ENCODE results near the gene CNPY4. TPM values are rescaled to one million over a fixed set of nuclear protein-coding genes. Genes with fewer than 3 reads are reported as not detected.

The CNPY4 gene
- total RNA-seq, 2 experiments from 2014 or later = 22.5 to 25.6 TPM

DNA sequence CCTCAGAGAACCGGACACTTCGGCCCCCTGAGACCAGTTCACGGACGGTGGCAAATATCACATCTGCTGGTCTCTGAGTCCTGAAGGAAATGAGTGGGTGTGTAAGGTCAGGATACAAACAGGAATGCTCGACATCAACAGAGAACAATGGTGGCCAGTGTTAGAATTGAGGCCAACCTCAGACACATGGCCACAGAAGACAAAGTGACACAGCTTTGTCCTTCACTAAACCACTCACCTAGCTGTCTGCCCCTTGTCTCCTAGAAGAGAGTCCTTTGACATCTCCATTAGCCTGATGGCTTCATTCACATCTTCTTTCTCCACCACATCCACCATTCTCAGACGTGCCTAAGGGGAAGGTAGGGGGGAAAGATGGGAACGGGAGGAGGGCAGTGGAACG, 26.4 kb upstream of the CNPY4 start:
- H3K4me3 ChIP-seq (ENCODE audit: low read length) = no peak overlapping the region
- H3K4me1 ChIP-seq (ENCODE audit: insufficient read depth, low read length) = peaks cover 22% of the 10 kb centered on the region
- TF ChIP-seq, protein P1, sequence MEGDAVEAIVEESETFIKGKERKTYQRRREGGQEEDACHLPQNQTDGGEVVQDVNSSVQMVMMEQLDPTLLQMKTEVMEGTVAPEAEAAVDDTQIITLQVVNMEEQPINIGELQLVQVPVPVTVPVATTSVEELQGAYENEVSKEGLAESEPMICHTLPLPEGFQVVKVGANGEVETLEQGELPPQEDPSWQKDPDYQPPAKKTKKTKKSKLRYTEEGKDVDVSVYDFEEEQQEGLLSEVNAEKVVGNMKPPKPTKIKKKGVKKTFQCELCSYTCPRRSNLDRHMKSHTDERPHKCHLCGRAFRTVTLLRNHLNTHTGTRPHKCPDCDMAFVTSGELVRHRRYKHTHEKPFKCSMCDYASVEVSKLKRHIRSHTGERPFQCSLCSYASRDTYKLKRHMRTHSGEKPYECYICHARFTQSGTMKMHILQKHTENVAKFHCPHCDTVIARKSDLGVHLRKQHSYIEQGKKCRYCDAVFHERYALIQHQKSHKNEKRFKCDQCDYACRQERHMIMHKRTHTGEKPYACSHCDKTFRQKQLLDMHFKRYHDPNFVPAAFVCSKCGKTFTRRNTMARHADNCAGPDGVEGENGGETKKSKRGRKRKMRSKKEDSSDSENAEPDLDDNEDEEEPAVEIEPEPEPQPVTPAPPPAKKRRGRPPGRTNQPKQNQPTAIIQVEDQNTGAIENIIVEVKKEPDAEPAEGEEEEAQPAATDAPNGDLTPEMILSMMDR (IDR thresholded peaks at IDR 0.05) = no peak
- peaks cover 87% of the 10 kb centered on the region for H3K36me3 Mint-ChIP-seq (ENCODE audit: low read depth)
- H3K27ac ChIP-seq (ENCODE audit: low read depth in 1 of 2, low read length in 2 of 2) = no peak overlapping the region
- no peaks in the 10 kb centered on the region for H3K27me3 ChIP-seq (ENCODE audit: control insufficient read depth in 1 of 2, insufficient read depth in 2 of 2, low read length in 2 of 2)
- H3K27ac Mint-ChIP-seq = no peak overlapping the region
- H3K36me3 ChIP-seq (ENCODE audit: insufficient read depth, low read length) = peaks cover 77% of the 10 kb centered on the region
- ATAC-seq (ENCODE audit: poor library complexity) (no peak), DNase-seq (no peak)
- intact Hi-C loops (cut with DNase I, micrococcal nuclease) = no loop called here
- H3K27me3 Mint-ChIP-seq = no peaks in the 10 kb centered on the region
- H3K9me3 ChIP-seq (ENCODE audit: control insufficient read depth in 1 of 2, insufficient read depth in 1 of 2, low read length in 2 of 2) = no peaks in the 10 kb centered on the region
- POLR2A ChIA-PET = interaction anchor here (1.8 kb wide), 1 partner anchor 8 kb away, joined by 6 read pairs; the partner anchor contains the start of genes AP4M1 and MCM7
- CTCF ChIA-PET = no interaction called here
- peaks cover 35% of the 10 kb centered on the region for H3K4me1 Mint-ChIP-seq (ENCODE audit: low read depth)
- no peaks in the 10 kb centered on the region for H3K9me3 Mint-ChIP-seq
- no peak overlapping the region for H3K4me3 Mint-ChIP-seq

DNA sequence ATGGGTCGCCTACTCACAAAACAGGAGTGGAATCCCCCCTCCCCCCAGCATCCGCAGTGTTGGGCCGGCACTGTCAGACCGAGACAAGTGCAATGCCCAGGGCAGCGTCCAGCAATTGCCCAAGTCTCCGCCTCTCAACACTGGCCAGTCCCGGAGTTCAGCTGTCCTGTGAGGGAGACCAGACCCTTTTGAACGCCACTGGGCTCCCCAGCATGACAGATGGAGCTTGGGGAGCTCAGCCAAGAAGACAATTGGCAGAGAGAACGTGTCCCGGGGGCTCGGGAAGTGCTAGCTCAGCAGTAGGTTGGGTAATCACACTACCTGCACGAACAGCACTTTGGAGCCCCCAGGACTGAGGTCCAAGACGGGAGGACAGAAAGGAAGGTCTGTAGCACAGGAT, 25.9 kb upstream of the CNPY4 start:
- H3K36me3 ChIP-seq (ENCODE audit: insufficient read depth, low read length) = peaks cover 82% of the 10 kb centered on the region
- no peaks in the 10 kb centered on the region for H3K9me3 Mint-ChIP-seq
- no peaks in the 10 kb centered on the region for H3K9me3 ChIP-seq (ENCODE audit: control insufficient read depth in 1 of 2, insufficient read depth in 1 of 2, low read length in 2 of 2)
- peaks cover 37% of the 10 kb centered on the region for H3K4me1 Mint-ChIP-seq (ENCODE audit: low read depth)
- no peak for DNase-seq
- H3K4me3 Mint-ChIP-seq = no peak overlapping the region
- no peak overlapping the region for H3K4me3 ChIP-seq (ENCODE audit: low read length)
- H3K36me3 Mint-ChIP-seq (ENCODE audit: low read depth) = peaks cover 92% of the 10 kb centered on the region
- H3K27ac ChIP-seq (ENCODE audit: low read depth in 1 of 2, low read length in 2 of 2) = no peak overlapping the region
- no peaks in the 10 kb centered on the region for H3K27me3 ChIP-seq (ENCODE audit: control insufficient read depth in 1 of 2, insufficient read depth in 2 of 2, low read length in 2 of 2)
- H3K4me1 ChIP-seq (ENCODE audit: insufficient read depth, low read length) = peaks cover 20% of the 10 kb centered on the region
- POLR2A ChIA-PET = no interaction called here
- no peaks in the 10 kb centered on the region for H3K27me3 Mint-ChIP-seq
- no peak overlapping the region for H3K27ac Mint-ChIP-seq
- CTCF ChIA-PET = no interaction called here
- ATAC-seq (ENCODE audit: poor library complexity) = no peak
- TF ChIP-seq, protein P1 (IDR thresholded peaks at IDR 0.05) = no peak
- intact Hi-C loops (cut with DNase I, micrococcal nuclease) = no loop called here

DNA sequence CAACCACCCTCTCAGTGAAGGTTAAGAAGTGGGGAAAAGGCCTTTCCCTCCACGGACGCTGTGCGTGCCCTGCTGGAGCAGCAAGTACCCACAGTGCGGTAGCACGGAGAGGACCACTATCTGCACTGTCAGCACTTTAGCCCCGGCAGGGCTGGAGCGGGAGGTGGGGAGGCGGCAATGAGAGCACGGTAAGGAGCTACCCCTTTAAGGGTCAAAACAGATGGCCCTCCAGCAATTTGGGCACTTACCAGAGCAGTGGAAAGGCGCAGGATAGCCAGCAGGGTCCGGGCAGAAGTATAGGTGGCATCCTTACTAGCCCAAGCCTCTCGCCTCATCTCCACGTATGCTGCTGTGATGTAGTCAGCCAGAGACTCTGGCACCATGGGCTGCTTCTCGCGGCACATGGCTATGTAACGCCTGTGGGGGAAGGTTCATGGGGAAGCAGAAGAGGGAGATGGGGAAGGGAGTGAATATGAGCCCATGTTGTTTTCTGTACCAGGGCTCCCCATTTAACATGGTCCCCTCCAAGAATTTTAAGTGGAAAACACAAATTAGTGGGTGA, 25.4 kb upstream of the CNPY4 start:
- Mint-ChIP-seq H3K4me3 (no peak overlapping the region), H3K9me3 (no peaks in the 10 kb centered on the region), H3K27me3 (no peaks in the 10 kb centered on the region), H3K36me3 (ENCODE audit: low read depth) (peaks cover 97% of the 10 kb centered on the region), H3K4me1 (ENCODE audit: low read depth) (peaks cover 40% of the 10 kb centered on the region), H3K27ac (no peak overlapping the region)
- no peak for DNase-seq
- ATAC-seq (ENCODE audit: poor library complexity) = no peak
- TF ChIP-seq, protein P1 (IDR thresholded peaks at IDR 0.05) = no peak
- no peak overlapping the region for H3K27ac ChIP-seq (ENCODE audit: low read depth in 1 of 2, low read length in 2 of 2)
- intact Hi-C loops (cut with DNase I, micrococcal nuclease) = no loop called here
- no peak overlapping the region for H3K4me3 ChIP-seq (ENCODE audit: low read length)
- POLR2A ChIA-PET = no interaction called here
- CTCF ChIA-PET = no interaction called here
- H3K9me3 ChIP-seq (ENCODE audit: control insufficient read depth in 1 of 2, insufficient read depth in 1 of 2, low read length in 2 of 2) = no peaks in the 10 kb centered on the region
- H3K36me3 ChIP-seq (ENCODE audit: insufficient read depth, low read length) = peaks cover 87% of the 10 kb centered on the region
- H3K27me3 ChIP-seq (ENCODE audit: control insufficient read depth in 1 of 2, insufficient read depth in 2 of 2, low read length in 2 of 2) = no peaks in the 10 kb centered on the region
- H3K4me1 ChIP-seq (ENCODE audit: insufficient read depth, low read length) = peaks cover 24% of the 10 kb centered on the region

Measured in CD4-positive, alpha-beta T cell (primary cell).